B cell (primary cell): ENCODE measurements around the gene SEMA4A.
"Not testable (repeated sequence)": the region's sequence is repeated elsewhere in the genome, so short reads cannot be mapped to it uniquely, and the experiment has no call there.

Source experiments
- EZH2 ChIP-seq: IDR thresholded peaks from 2 replicates; pipeline ENCODE4 v1.6.1; 2012; ENCODE audit warnings: borderline replicate concordance, low read depth, mild to moderate bottlenecking, moderate library complexity, low read length; ENCODE audit not compliant: insufficient read depth, poor library complexity, severe bottlenecking
- TF ChIP-seq, protein P1 (sequence below): fragments of 200-600 bp; IDR thresholded peaks from one replicate; pipeline ENCODE4 v1.8.0; 2022; ENCODE audit warnings: antibody characterized with exemption, mild to moderate bottlenecking

DNA sequence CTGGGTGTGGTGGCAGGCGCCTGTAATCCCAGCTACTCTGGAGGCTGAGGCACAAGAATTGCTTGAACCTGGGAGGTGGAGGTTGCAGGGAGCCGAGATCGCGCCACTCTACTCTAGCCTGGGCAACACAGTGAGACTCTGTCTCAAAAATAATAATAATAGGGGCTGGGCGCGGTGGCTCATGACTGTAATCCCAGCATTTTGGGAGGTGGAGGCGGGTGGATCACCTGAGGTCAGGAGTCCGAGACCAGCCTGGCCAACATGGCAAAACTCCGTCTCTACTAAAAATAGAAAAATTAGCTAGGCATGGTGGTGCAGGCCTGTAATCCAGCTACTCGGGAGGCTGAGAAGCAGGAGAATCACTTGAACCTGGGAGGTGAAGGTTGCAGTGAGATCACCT is 27.8 kb upstream of the SEMA4A start:
- TF ChIP-seq, protein P1, sequence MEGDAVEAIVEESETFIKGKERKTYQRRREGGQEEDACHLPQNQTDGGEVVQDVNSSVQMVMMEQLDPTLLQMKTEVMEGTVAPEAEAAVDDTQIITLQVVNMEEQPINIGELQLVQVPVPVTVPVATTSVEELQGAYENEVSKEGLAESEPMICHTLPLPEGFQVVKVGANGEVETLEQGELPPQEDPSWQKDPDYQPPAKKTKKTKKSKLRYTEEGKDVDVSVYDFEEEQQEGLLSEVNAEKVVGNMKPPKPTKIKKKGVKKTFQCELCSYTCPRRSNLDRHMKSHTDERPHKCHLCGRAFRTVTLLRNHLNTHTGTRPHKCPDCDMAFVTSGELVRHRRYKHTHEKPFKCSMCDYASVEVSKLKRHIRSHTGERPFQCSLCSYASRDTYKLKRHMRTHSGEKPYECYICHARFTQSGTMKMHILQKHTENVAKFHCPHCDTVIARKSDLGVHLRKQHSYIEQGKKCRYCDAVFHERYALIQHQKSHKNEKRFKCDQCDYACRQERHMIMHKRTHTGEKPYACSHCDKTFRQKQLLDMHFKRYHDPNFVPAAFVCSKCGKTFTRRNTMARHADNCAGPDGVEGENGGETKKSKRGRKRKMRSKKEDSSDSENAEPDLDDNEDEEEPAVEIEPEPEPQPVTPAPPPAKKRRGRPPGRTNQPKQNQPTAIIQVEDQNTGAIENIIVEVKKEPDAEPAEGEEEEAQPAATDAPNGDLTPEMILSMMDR, result not testable (repeated sequence)
- not testable (repeated sequence) for TF ChIP-seq EZH2
